HG02852 (cell line): Measurements from ENCODE around the gene RTF2.
"Not testable (repeated sequence)": the region's sequence is repeated elsewhere in the genome, so short reads cannot be mapped to it uniquely, and the experiment has no call there.

Source experiments
- ATAC-seq: cut with Tn5 transposase; IDR thresholded peaks from one replicate; pipeline ENCODE4 v1.9.1; 2021; ENCODE audit warnings: mild to moderate bottlenecking, moderate library complexity; ENCODE audit not compliant: unreplicated experiment

The RTF2 gene

DNA sequence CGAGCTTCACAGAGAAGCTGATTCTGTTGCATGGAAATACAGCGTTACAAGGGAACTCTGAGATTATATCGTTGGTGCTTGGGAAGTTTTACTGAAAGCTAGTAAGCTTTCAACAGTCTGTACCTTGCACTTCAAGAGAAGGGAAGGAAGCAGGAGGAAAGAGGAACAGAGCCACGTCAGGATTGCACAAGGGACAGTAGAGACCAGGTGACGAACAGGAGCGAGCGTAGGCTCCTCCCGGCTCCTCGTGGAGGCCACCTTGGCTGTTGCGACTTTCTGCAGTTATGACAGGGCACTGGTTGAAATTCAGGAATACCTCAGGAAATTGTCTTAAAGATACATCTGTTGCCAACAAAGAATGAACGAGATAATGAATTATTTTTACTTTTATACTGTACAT lies 18.8 kb downstream of the RTF2 start:
- no peak for ATAC-seq

DNA sequence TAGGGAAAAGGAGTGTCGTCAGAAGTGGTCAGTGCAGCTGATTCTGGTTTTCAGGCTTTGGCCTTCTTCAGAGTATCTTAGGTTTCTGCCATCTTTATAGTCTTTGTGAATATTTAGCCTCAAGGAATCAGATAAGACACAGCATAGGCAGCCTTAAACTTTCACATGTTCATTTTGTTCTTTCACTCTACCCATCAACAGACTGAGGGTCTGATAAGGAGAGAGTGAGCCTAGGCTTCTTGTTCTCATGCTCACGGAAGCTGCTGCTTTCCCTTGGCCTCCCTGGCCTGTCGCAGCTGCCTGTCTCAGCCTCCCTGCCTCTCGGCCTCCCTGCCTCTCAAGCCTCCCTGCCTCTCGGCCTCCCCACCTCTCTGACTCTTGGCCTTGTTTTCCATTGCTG lies 20.1 kb downstream of the RTF2 start:
- no peak for ATAC-seq

DNA sequence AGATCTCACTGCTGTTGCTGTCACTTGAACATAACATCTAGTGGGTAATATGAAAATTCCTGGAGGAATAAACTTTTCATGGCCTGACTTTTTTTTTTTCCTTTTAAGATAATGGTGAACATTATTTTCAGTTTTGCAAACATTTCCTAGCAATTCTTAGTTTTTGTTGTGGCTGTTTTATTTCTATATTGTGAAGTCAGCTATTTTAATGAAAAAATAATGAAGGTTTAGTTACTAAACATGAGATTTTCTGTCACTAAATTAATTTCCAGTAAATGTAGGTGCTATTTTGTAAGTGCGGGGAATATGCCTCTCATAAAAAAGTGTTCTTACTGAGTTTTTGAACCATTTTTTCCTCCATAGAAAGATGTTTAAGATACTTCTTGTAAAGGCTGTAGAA lies 32.7 kb downstream of the RTF2 start:
- ATAC-seq: no peak

DNA sequence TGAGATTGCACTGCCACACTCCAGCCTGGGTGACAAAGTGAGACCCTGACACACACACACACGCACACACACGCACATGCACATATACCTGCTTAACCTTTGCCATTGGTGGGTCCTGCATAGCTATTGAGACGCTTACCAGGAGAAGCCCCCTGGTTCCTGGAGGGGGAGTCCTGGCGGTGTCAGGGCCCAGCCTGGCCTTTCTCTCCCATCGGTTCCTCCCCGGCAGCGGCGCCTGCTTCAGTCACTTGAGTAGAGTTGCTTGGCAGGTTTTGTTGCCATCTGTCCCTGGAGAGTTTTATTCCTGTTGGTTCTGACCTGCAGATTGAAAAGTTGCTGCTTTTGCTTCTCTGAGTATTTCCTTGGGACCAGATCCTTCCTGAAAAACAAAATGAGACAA lies 35.5 kb downstream of the RTF2 start:
- ATAC-seq: no peak

DNA sequence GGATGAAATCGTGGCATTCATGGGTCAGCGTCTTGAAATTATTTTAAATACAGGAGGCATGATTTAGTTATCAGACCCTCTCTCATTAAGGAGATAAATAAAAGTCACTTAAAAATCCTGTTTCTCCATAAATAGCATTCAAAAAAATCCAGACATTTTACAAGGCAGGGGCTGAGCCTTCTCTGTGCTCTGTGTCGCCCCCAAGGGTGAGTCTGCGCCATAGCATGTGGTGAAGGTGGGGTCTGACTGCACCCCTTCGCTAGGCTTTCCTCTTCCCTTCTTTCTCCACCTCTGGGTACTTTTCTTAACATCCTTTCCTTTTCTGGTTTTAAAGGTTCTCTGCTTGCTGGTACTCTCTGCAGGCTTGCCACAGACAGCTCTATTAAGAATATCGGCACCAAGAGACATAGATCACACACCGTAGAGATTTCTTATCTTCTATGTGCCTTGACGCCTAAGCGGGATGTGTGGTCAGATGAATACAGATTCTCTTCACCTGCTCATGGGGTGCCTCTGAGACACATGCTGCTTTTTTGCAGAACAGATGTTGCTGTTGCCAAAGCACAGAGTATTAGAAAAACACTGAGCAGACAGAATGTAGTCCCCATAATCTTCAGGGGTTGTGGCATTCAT lies 36.1 kb downstream of the RTF2 start:
- no peak for ATAC-seq

DNA sequence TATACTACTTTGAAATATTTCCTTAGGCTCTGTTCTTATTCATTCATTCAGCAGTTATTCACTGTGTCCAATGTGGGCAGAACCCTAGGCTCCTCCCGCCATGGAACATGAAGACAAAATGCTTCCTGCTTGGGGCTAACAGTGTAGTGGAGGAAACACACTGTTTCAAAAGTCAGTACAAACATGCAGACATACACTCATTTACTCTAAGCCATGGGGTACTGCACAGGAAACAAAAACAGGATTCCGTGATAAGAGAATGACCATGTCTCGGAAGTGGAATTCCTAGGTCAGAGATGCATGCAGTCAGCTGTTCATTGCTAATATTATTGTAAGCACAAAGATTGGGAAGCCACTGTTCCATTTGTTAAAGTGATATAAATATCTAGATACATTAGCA lies 37.7 kb downstream of the RTF2 start:
- ATAC-seq: no peak

DNA sequence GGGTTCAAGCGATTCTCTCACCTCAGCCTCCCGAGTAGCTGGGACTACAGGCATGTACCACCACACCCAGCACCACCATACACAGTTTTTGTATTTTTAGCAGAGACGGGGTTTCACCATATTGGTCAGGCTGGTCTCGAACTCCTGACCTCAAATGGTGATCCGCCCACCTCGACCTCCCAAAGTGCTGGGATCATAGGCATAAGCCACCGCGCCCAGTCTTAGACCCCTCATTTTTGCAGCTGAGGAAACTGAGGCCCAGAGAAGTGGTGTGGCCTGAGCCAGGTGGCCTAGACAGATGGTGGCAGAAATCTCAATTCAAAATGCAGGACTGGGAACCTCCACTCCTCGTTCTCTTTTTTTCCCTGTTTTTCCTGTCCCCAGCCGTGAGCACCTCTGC lies 43.5 kb downstream of the RTF2 start:
- ATAC-seq: no peak

DNA sequence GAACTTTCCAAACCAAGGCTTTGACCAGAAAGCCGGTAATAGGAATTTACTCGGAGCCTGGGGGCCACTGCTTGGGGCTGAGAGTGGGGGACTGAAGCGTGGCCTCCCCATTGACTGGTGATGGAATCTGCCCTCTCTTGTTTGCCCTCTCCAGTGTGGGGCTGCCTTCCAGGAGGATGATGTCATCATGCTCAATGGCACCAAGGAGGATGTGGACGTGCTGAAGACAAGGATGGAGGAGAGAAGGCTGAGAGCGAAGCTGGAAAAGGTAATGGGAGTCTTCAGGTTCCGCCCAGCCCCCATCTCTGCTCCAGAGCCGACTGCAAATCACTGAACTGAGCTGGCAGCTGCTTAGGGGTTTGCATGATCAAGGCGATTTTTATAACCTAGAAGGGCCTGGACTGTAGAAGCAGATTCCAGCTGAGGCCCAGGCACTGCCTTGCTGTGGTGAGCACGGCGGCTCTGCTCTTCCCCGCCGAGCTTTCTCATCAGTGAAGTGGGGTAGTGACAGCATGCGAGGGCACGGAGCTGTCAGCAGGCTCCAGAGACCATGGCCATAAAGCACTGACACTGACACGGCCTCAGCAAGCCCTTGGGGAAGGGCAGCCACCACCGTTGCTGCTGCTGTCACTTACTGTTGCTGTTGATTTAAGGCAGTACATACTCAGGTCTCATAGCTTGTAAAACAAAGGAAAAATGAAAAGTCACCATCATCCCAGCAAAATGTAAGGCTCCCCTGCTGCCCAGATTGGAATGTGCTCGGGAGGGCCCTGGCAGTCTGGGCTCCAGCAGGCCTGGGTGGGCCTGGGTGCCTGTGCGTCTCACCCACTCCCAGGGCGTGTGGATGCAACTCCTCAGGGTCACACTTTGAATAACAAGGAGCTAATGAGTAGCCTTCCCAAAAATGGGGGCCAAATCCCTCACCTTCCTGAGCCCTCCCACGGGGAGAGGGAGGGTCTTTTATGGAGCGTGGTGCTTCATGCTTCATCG lies 45.0 kb downstream of the RTF2 start:
- ATAC-seq: no peak

DNA sequence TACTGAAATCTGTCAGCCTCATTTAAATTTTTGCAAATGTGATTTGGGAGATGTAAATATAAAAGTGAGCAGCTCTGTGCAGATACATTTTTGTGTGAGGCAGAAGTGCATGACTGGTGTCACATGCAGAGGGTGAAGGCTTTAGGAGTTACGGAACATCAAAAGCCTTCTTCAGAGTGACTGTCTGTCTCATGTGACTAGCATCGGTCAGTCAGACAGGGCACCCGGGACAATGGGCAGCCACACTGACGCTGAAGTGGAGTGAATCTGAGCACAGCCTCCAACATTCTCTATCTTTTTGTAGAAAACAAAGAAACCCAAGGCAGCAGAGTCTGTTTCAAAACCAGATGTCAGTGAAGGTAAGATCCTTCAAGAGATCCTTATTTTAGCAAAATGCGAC lies 48.2 kb downstream of the RTF2 start:
- ATAC-seq: no peak

DNA sequence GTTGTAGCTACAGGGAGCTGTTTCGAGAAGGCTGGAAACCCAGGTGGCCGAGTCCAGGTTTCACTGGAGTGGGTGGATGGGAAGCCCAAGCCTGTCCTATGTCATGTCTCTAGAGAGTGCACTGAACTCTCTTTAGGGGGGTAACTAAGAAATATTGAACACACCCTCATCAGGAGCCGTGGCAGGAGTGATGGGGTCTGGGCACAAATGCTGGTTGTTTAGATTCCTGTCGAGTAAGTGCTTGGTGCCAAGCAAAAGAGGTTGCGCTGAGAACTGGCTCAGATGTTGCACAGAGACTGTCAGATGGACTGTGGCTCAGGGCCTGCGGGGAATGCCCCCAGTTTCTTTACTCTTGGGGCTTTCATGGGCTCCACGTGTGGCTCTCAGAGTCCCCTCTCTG lies 48.8 kb downstream of the RTF2 start:
- no peak for ATAC-seq

DNA sequence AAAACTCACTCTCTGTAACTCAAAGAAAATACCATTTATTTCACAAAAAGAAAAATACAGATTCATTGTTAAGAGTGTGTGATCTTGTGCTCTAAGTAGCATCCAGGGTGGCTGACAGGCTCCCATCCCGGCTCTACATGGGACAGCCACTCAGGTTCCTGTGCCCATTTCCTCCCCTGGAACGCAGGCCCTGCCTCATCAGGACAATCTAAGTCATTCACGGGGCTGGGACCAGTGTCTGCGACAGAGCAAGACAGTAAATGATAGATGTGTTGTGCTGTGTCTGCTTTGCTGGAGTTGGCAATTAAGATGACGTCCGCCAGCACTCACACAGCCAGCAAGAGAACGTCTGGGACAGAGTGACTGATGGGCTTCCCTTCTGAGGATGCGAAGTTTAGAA lies 49.2 kb downstream of the RTF2 start:
- no peak for ATAC-seq

DNA sequence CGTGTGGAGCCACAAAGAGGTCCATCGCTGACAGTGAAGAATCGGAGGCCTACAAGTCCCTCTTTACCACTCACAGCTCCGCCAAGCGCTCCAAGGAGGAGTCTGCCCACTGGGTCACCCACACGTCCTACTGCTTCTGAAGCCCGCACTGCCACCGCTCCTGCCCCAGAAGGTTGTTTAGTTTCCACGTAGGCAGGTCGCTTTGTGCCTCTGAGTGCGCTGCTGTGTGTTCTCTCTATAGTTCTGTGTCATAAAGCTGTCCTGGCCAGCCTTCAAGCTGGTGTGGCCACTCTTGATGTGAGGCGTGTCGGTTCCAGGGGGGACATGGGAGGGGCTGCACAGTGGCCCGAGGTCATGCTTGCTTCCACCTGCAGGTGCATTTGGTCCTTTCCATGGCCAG lies 49.7 kb downstream of the RTF2 start:
- ATAC-seq: no peak

DNA sequence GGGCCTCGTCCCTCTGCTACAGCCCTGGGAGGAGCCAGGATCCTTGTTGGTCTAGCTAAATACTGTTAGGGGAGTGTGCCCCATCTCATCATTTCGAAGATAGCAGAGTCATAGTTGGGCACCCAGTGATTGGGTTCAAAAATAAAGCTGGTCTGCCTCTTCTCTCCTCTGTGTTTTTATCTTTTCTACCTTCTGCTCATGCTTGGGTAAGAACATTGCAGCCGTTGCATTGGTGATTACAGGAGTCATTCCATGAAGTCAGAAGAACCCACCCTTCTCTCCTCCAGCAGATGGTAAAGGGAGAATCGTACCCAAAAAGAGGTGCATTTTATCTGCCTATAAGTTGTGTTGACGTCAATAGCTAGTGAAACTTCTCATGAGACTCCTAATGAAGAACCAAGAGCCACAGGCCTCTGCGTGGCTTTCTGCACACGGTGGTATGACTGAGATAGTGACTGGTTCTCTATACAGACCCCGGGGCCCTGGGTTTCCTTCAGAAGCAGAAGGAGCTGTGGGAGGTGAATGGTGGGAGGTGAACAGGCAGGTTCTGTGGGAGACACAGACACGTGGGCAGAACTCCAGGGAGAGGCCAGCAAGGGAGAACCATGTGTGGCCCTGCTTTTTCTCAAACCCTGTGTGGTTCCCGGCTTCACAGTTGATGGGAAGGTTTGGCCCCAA lies 50.4 kb downstream of the RTF2 start:
- ATAC-seq: no peak

DNA sequence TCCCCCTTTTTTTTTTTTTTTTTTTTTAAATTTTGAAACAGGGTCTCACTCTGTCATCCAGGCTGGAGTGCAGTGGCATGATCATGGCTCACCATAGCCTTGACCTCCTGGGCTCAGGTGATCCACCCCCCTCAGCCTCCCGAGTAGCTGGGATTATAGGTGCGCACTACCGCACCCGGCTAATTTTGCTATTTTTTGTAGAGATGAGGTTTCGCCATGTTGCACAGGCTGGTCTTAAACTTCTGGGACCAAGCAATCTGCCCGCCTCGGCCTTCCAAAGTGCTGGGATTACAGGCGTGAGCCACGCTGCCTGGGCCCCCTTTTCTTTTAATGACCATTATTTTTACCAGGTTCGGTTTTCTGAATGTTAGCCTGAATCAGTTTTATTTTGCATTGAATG lies 51.1 kb downstream of the RTF2 start:
- ATAC-seq: no peak

DNA sequence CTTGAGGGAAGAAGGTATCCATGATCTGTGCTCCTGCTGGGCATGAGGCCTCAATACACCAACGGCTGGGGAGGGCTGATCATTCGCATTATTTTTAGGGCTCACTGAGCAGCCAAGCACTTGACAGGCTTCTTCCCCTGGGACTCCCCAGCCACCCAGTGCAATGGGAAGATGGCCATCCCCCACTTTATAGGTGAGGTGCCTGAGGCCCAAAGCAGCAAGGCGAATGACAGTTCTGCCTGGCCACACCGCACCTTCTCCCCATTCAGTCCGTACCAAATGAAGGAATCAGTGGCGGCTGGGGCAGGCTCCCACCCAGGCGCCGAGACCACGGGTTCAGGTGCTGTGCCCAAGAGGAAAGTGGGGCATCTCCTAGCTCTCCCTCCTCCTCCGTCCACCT lies 51.8 kb downstream of the RTF2 start:
- ATAC-seq: no peak

DNA sequence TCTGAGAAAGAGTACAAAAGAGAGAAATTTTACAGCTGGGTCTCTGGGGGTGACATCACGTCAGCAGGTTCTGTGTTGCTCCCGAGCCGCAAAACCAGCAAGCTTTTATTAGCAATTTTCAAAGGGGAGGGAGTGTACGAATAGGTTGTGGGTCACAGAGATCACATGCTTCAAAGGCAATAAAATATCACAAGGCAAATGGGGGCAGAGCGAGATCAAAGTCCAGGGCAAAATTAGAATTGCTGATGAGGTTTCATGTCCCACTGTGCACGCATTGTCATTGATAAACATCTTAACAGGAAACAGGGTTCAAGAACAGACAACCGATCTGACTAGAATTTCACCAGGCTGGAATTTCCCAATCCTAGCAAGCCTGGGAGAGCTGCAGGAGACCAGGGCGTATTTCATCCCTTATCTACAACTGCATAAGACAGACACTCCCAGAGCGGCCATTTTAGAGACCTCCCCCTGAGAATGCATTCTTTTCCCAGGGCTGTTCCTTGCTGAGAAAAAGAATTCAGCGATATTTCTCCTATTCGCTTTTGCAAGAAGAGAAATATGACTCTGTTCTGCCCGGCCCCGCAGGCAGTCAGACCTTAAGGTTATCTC lies 52.4 kb downstream of the RTF2 start:
- ATAC-seq: not testable (repeated sequence)

DNA sequence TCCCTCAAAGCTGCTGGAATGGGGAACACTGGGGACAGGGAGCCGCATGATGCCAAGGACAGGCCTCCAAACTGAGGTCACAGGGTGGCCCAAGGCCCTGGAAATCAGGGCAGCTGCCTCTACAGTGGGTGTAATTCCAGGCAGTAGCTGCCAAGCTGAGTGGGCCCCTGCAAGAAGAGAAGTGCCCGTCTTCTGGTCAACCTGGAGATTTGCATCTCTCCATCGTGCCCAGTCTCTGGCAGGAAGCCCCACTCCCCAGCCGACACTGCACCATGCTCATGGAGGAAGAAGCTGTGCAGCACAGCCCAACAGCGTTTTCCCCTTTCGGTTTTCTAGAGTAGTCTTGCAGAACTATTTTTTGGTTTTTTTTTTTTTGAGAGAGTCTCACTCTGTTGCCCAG lies 53.9 kb downstream of the RTF2 start:
- ATAC-seq: no peak

DNA sequence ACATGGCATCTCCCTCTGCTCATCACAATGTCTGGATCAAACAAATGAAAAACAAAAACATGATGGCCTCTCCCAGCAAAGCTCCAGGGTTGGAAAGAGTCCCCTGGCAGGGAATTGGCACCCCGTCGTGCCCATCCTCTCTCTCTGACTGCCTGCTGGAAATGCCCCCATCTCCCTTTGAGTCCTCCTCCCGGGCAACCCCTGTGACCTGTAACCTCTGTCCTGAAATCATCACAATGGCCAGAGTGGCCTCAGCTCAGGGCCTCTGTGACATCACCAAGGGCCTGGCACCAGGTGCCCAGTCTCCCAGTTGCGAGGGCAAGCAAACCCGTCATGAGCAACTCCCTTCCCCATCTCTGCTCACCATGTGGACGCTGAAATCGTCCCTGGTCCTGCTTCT lies 56.0 kb downstream of the RTF2 start, which contains the start of gene FAM209A:
Gene FAM209A, plus strand, starts transcription at position 301 of the 400 bp plus-strand sequence. Its CDS starts 65 bp downstream, at position 366.
- not testable (repeated sequence) for ATAC-seq

DNA sequence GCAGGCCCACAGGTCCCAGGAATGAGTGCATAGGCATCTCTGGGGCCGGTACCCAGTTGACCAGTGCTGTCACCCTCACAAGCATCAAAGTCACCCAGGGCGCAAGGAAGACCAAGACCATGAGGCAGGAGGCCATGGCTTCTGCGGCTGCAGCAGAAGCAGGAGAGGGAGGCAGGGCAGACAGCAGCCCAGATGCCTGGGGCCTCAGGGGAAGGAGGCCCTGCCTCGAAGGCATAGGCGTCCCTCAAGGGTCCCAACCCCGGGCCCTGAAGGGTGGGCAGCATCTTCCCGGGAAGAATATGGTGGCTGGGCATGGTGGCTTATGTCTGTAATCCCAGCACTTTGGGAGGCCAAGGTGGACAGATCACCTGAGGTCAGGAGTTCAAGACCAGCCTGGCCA lies 59.1 kb downstream of the RTF2 start:
- no peak for ATAC-seq

DNA sequence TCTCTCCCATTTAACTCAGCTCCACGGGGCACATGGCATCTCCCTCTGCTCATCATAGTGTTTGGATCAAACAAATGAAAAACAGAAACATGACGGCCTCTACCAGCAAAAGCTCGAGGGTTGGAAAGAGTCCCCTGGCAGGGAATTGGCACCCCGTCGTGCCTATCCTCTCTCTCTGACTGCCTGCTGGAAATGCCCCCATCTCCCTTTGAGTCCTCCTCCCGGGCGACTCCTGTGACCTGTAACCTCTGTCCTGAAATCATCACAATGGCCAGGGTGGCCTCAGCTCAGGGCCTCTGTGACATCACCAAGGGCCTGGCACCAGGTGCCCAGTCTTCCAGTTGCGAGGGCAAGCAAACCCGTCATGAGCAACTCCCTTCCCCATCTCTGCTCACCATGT lies 64.5 kb downstream of the RTF2 start, which contains the start of gene FAM209B:
Gene FAM209B, plus strand, starts transcription at position 301 of the 400 bp plus-strand sequence. Its CDS starts 96 bp downstream, at position 397.
- not testable (repeated sequence) for ATAC-seq

DNA sequence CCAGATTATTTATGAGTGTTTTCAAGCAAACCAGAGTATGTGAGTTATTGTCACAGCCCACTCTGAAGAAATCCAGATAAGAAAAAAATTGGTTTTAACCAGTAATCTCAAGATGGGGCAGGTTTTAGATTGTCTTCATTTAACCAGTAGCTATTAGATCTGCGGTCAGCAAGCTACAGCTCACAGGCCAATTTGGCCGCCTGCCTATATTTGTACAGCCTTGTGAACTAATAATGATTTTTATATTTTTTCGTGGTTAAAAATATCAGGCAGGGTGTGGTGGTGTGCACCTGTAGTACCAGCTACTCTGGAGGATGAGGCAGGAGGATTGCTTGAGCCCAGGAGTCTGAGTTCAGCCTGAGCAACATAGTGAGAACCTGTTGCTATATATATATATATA lies 69.6 kb downstream of the RTF2 start:
- ATAC-seq: no peak
